Muscle of leg (tissue), 11 donors: ENCODE measurements around the gene NR5A2. TPM values are rescaled to one million over a fixed set of nuclear protein-coding genes. Genes with fewer than 3 reads are reported as not detected.
A peak's percentile ranks its signal among the peaks of the same experiment; 100 is the strongest.

Experiments used
- DNase-seq: peaks from one replicate; pipeline ENCODE4 v3.0.0; 2013
- H3K27ac ChIP-seq: one replicate; pipeline ENCODE4 v1.5.1; 2013; ENCODE audit warnings: mild to moderate bottlenecking, low read length, control low read depth
- H3K27me3 ChIP-seq: one replicate; pipeline ENCODE4 v1.6.1; 2013; ENCODE audit warnings: low read length; ENCODE audit not compliant: control insufficient read depth, insufficient read depth
- H3K36me3 ChIP-seq: one replicate; pipeline ENCODE4 v1.6.1; 2013; ENCODE audit warnings: low read length; ENCODE audit not compliant: control insufficient read depth, insufficient read depth
- H3K4me1 ChIP-seq: one replicate; pipeline ENCODE4 v1.6.1; 2013; ENCODE audit warnings: low read length; ENCODE audit not compliant: control insufficient read depth, insufficient read depth
- H3K4me3 ChIP-seq: one replicate; pipeline ENCODE4 v1.5.1; 2013; ENCODE audit warnings: low read length, control low read depth
- H3K9me3 ChIP-seq: replicated peaks from 2 replicates; pipeline ENCODE4 v1.6.1; 2013; ENCODE audit warnings: low read depth, low read length; ENCODE audit not compliant: control insufficient read depth
- WGBS: methylation state at CpG from one replicate; pipeline ENCODE4 v1.1.5; 2013; ENCODE audit warnings: missing lambda C conversion rate; ENCODE audit not compliant: insufficient coverage; 5-methylcytosine and 5-hydroxymethylcytosine counted together
- polyA plus RNA-seq, 8 donors: library from polyadenylated mRNA; unstranded; fragments of 120-200 nt; gene quantifications; one replicate each; pipeline versions ENCODE4 v1.2.1 to v1.2.3, GENCODE V29; 2013; ENCODE audit warnings: inconsistent platforms in 1 of 8, low replicate concordance in 1 of 8; ENCODE audit not compliant: insufficient read length in 8 of 8, insufficient read depth in 1 of 8
- total RNA-seq: library from RNA; stranded (reverse); fragments of 120-200 nt; gene quantifications from one replicate; pipeline ENCODE4 v1.2.4, GENCODE V29; 2013

The NR5A2 gene
- total and polyA plus RNA-seq, 9 donors = 1.9 to 4.2 (median 3.0) TPM

- H3K9me3 ChIP-seq = no peaks in the 10 kb centered on the region
- no peaks in the 10 kb centered on the region for H3K27me3 ChIP-seq
- H3K27ac ChIP-seq = no peak overlapping the region
- 75% methylated on average over 2 of the region's 3 CpGs for WGBS
- no peaks in the 10 kb centered on the region for H3K36me3 ChIP-seq
- H3K4me3 ChIP-seq = no peak overlapping the region
- DNase-seq = no peak
- no peaks in the 10 kb centered on the region for H3K4me1 ChIP-seq
These were observed 91.4 kb downstream of the NR5A2 start for GRCh38 chr1:200118779-200119505.

GRCh38 chr1:200121421-200121820 lies 93.9 kb downstream of the NR5A2 start:
- H3K27ac ChIP-seq = no peak overlapping the region
- DNase-seq = peak; percentile 32
- H3K9me3 ChIP-seq = no peaks in the 10 kb centered on the region
- H3K4me1 ChIP-seq = no peaks in the 10 kb centered on the region
- no peaks in the 10 kb centered on the region for H3K36me3 ChIP-seq
- H3K4me3 ChIP-seq = no peak overlapping the region
- no peaks in the 10 kb centered on the region for H3K27me3 ChIP-seq

GRCh38 chr1:200124309-200124708 lies 96.8 kb downstream of the NR5A2 start:
- Histone ChIP-seq H3K4me3 (no peak overlapping the region), H3K36me3 (no peaks in the 10 kb centered on the region), H3K27ac (no peak overlapping the region), H3K9me3 (no peaks in the 10 kb centered on the region), H3K4me1 (no peaks in the 10 kb centered on the region), H3K27me3 (no peaks in the 10 kb centered on the region)
- DNase-seq = no peak
- no CpG with 5 or more reads among the region's 1 CpG for WGBS

- Histone ChIP-seq H3K4me1 (no peaks in the 10 kb centered on the region), H3K36me3 (no peaks in the 10 kb centered on the region), H3K9me3 (no peaks in the 10 kb centered on the region), H3K27me3 (no peaks in the 10 kb centered on the region), H3K4me3 (no peak overlapping the region), H3K27ac (no peak overlapping the region)
- no peak for DNase-seq
- no CpG with 5 or more reads among the region's 7 CpGs for WGBS
These were observed 100.6 kb downstream of the NR5A2 start for GRCh38 chr1:200128081-200128480.

GRCh38 chr1:200128944-200129879 lies 101.7 kb downstream of the NR5A2 start:
- H3K27ac ChIP-seq = no peak overlapping the region
- no peaks in the 10 kb centered on the region for H3K36me3 ChIP-seq
- no peak for DNase-seq
- no peaks in the 10 kb centered on the region for H3K27me3 ChIP-seq
- H3K4me3 ChIP-seq = no peak overlapping the region
- 13% methylated on average over 1 of the region's 5 CpGs for WGBS
- H3K4me1 ChIP-seq = no peaks in the 10 kb centered on the region
- H3K9me3 ChIP-seq = no peaks in the 10 kb centered on the region

- H3K4me3 ChIP-seq = no peak overlapping the region
- no peaks in the 10 kb centered on the region for H3K4me1 ChIP-seq
- H3K27me3 ChIP-seq = no peaks in the 10 kb centered on the region
- H3K9me3 ChIP-seq = no peaks in the 10 kb centered on the region
- no CpG with 5 or more reads among the region's 1 CpG for WGBS
- no peak for DNase-seq
- no peak overlapping the region for H3K27ac ChIP-seq
- no peaks in the 10 kb centered on the region for H3K36me3 ChIP-seq
These were observed 103.0 kb downstream of the NR5A2 start for GRCh38 chr1:200130552-200130951.

- Histone ChIP-seq H3K9me3 (no peaks in the 10 kb centered on the region), H3K36me3 (no peaks in the 10 kb centered on the region), H3K27me3 (no peaks in the 10 kb centered on the region), H3K4me1 (no peaks in the 10 kb centered on the region), H3K27ac (no peak overlapping the region), H3K4me3 (no peak overlapping the region)
- no peak for DNase-seq
- 88% methylated on average over 4 of the region's 4 CpGs for WGBS
These were observed 104.1 kb downstream of the NR5A2 start for GRCh38 chr1:200131551-200132125.

GRCh38 chr1:200133123-200133522 lies 105.6 kb downstream of the NR5A2 start:
- no CpG with 5 or more reads among the region's 2 CpGs for WGBS
- no peak for DNase-seq
- H3K36me3 ChIP-seq = no peaks in the 10 kb centered on the region
- H3K4me1 ChIP-seq = no peaks in the 10 kb centered on the region
- H3K4me3 ChIP-seq = no peak overlapping the region
- no peak overlapping the region for H3K27ac ChIP-seq
- no peaks in the 10 kb centered on the region for H3K9me3 ChIP-seq
- H3K27me3 ChIP-seq = no peaks in the 10 kb centered on the region

GRCh38 chr1:200134116-200134515 lies 106.6 kb downstream of the NR5A2 start:
- no peaks in the 10 kb centered on the region for H3K27me3 ChIP-seq
- H3K9me3 ChIP-seq = no peaks in the 10 kb centered on the region

GRCh38 chr1:200136384-200136783 lies 108.9 kb downstream of the NR5A2 start:
- no peak overlapping the region for H3K27ac ChIP-seq
- DNase-seq = no peak
- WGBS = no CpG with 5 or more reads among the region's 2 CpGs
- no peaks in the 10 kb centered on the region for H3K36me3 ChIP-seq
- no peak overlapping the region for H3K4me3 ChIP-seq
- no peaks in the 10 kb centered on the region for H3K9me3 ChIP-seq
- no peaks in the 10 kb centered on the region for H3K4me1 ChIP-seq
- no peaks in the 10 kb centered on the region for H3K27me3 ChIP-seq

More at GRCh38 chr1:200134116-200134515, 106.6 kb downstream of the NR5A2 start:
- Histone ChIP-seq H3K4me1 (no peaks in the 10 kb centered on the region), H3K27ac (no peak overlapping the region), H3K4me3 (no peak overlapping the region), H3K36me3 (no peaks in the 10 kb centered on the region)
- no peak for DNase-seq
- 80% methylated on average over 1 of the region's 2 CpGs for WGBS
